Superior temporal gyrus (tissue), 1 donor: ENCODE measurements around the gene TMEM59.
"Not testable (repeated sequence)": the region's sequence is repeated elsewhere in the genome, so short reads cannot be mapped to it uniquely, and the experiment has no call there.

Source experiments
- DNase-seq: peaks from one replicate; pipeline ENCODE4 v3.0.0-alpha.2; 2016; ENCODE audit errors: extremely low spot score

Gene TMEM59

GRCh38 chr1:54052934-54053744 lies at the start of gene TMEM59, which contains the start of gene TCEANC2:
TSS of gene TMEM59 (minus strand) at chr1:54053204. CDS start at chr1:54053188, 16 bp downstream.
TSS of gene TCEANC2 (plus strand) at chr1:54053608. CDS start at chr1:54054423, 815 bp downstream.
- peak; percentile 99 for DNase-seq

GRCh38 chr1:54100500-54100899 lies 47.5 kb upstream of the TMEM59 start:
- no peak for DNase-seq

DNA sequence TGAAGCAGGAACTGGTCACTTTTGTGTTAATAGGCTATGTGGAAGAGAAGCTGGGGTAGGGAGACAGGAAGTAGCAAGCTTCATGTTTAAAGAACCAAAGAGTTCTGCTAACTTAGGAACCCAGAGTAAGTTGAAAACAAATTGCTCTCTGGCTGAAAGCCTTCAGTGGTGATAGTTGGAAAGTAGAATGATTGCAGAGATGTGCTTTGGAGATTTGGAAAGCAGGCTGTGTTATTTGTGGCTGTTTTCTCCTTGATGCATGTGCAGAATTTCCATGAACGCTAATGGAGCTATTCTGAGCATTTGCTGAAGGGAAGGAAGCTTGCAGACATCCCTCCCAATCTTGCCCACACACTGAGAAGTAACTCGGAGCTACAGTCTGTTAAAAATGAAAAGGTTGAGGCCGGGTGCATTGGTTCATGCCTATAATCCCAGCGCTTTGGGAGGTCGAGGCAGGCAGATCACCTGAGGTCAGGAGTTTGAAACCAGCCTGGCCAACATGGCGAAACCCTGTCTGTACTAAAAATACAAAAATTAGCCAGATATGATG lies 46.1 kb upstream of the TMEM59 start:
- DNase-seq = peak; percentile 48

GRCh38 chr1:54096877-54097240 lies 43.9 kb upstream of the TMEM59 start:
- no peak for DNase-seq

- no peak for DNase-seq
Observed at GRCh38 chr1:54096227-54096876, 43.3 kb upstream of the TMEM59 start.

- DNase-seq = no peak
Observed at GRCh38 chr1:54095546-54096226, 42.7 kb upstream of the TMEM59 start.

DNA sequence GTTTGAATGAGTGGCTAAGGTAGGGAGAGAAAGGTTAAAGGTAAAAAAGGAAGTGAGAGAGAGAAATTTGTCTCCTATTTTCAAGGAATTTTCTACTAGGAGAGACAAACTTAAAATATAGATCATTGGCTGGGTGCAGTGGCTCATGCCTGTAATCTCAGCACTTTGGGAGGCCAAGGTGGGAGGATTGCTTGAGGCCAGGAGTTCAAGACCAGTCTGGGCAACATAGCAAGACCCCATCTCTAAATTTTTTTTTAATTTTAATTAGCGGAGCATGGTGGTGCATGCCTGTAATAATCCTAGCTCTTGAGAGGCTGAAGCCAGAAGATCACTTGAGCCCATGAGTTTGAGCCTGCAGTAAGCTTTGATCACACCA lies 41.7 kb upstream of the TMEM59 start:
- DNase-seq = not testable (repeated sequence)

DNA sequence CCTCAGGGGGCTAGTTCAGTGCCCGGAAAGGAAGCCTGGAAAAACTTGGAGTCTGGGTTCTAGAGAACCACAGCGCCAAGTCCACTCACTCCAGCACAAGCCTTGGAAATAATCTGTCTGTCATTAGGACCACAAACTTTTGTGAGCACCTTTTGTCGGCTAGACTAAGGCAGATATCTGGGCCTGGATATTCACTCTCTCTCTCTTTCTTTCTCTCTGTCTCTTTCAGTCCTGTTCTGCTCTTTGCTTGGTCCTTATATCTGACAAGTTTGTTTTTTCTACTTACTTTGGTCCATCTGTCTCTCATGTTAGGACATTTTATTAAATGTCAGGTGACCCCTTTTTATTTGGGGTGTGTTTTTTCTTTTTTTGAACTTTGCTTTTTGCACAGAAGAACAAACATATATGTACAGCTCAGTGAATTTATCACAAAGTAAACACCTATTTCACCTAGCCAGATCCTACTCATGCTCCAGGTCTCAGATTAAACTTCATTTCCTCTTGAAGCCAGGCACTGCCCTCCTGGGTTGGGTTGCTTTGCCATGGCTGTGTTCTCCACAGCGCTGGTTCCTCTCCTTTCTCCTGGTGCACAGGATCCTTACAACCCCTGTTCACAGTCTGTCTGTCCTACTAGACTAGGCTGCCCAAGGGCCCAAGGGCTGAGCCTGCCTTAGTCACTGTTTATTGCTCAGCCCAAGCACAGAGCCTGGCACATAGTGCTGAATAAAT lies 41.2 kb upstream of the TMEM59 start:
- DNase-seq = no peak

DNA sequence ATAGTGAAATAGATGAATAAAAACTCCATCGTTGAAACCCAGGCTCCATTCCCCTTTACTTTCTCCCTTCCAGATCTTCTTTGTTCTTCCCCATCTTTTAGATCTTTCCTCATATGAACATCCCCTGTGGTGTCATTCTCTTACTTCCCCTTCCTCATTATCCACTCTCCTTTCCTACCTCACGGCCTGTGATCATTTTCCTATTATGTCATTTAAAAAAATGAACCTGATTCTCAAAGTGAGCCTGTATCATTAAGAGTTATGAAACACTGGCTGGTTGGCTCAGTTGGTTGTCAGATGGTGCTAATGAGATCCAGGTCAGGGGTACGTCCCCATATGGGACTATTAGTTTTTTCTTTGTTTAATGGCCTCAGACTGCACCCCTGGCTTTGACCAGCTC lies 38.7 kb upstream of the TMEM59 start:
- DNase-seq = no peak

- no peak for DNase-seq
Observed at GRCh38 chr1:54088385-54088784, 35.4 kb upstream of the TMEM59 start.

DNA sequence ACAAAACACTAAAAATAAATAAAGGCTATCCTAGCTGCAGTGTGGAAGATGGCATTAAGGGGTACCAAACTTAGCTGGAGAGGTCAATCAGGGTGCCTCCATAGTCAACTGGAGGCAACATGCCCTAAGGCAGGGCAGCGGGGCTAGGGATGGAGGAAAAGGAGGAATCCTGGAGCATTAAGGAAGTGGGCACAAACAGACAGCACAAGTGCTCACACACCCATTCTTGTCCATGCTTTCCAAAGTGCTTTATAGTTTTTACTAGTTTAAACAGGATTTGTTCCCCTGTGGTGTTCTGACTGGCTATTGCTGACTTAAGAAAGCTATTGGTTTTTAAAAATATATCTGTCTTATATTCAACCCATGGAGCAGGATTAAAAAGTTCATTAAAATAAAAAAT lies 33.8 kb upstream of the TMEM59 start:
- DNase-seq = no peak

DNA sequence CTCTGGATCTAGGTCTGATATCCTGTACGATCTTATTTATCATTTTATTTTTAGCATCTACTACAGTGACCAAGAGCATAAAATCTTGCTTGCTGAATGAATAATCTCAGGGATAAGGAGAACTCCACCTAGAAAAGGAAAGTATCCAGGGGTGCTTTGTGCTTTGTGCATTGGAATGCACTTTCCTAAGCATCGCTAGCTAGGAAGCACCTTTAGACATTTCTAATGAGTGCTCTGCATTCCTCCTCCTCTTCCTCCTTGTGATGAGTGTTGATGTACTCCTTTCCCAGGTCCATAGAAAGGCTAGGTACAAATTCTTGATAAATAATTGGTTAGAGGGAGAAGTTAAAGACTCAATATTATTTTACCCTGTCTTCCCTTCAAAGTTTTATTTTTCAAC lies 31.8 kb upstream of the TMEM59 start:
- no peak for DNase-seq

DNA sequence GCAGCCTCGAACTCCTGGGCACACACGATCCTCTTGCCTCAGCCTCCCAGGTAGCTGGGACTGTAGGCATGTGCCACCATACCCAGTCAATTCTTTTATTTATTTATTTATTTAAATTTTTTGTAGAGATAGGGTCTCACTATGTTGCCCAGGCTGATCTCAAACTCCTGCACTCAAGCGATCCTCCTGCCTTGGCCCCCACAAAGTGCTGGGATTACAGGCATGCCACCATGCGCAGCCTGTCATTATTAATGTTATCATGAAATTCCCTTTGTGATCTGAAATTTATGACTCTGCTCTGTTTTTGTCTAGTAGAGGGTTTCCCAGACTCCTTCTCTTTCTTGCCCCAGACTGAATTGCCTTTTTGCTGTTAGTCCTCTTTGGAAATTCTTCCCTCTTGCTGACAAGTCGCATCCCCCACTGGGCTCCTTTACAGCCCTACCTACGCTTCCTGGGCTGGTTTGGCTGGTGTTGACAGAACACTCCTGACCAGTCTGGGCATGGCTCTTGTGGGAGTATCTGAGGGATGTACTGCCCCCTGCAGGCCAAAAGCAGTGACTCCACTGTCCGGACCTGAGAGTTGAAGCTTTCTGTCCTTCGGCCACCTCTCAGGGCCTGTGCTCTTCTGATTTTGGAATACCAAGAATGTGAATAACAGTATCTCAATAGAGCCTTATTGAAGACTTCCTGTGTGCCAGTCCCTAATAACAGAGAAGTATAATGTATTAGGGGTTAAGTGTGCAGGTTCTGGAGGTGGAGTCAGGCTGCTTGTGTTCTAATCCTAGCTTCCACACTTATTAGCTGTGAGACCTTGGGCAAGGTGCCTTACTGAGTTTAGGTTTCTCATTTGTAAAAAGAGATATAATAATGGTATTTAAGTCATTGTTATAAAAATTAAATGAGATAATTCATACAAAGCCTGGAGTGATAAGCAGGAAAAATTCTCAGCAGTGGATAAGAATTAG lies 28.6 kb upstream of the TMEM59 start:
- peak; percentile 38 for DNase-seq

GRCh38 chr1:54080598-54081049 lies 27.6 kb upstream of the TMEM59 start:
- DNase-seq = no peak

GRCh38 chr1:54077359-54077758 lies 24.4 kb upstream of the TMEM59 start:
- DNase-seq = no peak

DNA sequence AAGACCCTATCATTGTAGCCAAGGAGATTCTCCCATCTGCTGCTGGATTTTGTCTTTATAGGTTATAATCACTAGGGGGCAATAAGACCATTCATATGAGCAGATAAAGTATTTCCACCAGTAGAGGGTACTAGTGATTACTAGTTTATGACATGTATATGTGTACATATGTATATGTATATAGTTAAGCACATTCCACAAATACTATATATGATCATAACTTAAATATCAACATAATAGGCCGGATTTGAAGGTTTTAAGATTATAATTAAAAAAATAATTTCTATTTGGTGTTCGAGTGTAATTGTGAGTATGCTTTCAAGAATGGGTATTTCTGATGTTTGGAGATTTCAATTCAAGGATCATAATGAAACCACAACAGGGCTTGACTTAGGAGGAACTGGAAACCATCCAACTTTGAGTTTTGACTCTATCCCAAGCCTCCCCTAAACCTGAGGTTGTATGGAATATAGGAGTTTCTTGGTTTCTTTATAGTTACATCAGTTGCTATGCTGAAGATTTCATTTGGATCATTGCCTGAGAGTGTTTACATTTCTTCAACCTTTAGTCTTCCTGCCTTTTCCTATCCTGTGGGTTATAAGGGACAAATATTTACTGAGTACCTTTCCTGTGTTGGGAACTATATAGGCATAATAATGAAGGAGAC lies 17.3 kb upstream of the TMEM59 start:
- peak; percentile 89 for DNase-seq

- no peak for DNase-seq
Observed at GRCh38 chr1:54069791-54070170, 16.8 kb upstream of the TMEM59 start.

GRCh38 chr1:54064299-54064698 lies 11.3 kb upstream of the TMEM59 start:
- DNase-seq = no peak

GRCh38 chr1:54054438-54054749 lies 1.4 kb upstream of the TMEM59 start:
- DNase-seq = no peak
